Mucosa of gallbladder (tissue), 1 donor: ENCODE measurements around the gene FOXK1. TPM values are rescaled to one million over a fixed set of nuclear protein-coding genes. Genes with fewer than 3 reads are reported as not detected.
A peak's percentile ranks its signal among the peaks of the same experiment; 100 is the strongest.
"Not testable (repeated sequence)": the region's sequence is repeated elsewhere in the genome, so short reads cannot be mapped to it uniquely, and the experiment has no call there.

Experiments used
- DNase-seq: peaks from one replicate; pipeline ENCODE4 v3.0.0-alpha.2; 2020; ENCODE audit warnings: low spot score
- total RNA-seq: library from RNA; stranded (reverse); gene quantifications from one replicate; pipeline ENCODE4 v1.2.1, GENCODE V29; 2021
- donor health status: DM: no; HTN: no; CAD: no.

FOXK1 gene
- total RNA-seq, 1 donor from 2014 or later, result 27.0 TPM

DNA sequence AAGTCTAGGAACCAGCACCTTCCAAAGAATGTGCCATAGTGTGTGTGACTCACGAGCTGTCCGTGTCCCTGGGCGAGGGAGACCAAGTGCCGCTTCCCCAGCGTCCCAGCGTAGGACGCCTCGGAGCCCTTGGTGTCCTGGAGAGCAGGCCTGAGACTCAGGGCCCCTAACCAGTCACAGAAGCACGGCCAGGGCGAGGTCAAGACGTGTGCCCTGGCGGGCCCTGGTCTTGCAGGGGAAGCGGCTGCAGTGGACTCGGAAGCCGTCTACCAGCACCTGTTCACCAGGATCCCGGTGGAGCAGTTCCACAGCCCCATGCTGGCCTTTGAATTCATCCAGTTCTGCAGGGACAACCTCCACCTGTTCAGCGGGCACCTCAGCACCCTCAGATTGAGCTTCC, 103.9 kb downstream of the FOXK1 start:
- DNase-seq, result no peak

DNA sequence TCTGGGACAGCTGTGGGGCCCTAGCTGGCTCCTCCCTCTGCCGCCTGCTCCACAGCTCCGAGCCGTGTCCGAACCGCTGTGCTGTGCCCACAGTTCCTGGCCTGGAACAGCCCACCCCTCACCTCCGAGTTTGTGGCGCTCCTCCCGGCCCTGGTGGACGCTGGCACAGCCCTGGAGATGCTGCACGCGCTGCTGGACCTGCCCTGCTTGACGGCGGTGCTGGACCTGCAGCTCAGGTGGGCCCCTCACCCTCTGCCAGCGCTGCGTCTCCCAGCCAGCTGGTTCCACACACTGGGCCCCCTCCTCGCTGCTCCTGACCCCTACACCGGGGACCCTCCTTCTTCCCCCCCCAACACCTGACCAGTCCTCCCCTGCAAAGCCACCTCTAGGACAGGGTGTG, 105.4 kb downstream of the FOXK1 start:
- no peak for DNase-seq

DNA sequence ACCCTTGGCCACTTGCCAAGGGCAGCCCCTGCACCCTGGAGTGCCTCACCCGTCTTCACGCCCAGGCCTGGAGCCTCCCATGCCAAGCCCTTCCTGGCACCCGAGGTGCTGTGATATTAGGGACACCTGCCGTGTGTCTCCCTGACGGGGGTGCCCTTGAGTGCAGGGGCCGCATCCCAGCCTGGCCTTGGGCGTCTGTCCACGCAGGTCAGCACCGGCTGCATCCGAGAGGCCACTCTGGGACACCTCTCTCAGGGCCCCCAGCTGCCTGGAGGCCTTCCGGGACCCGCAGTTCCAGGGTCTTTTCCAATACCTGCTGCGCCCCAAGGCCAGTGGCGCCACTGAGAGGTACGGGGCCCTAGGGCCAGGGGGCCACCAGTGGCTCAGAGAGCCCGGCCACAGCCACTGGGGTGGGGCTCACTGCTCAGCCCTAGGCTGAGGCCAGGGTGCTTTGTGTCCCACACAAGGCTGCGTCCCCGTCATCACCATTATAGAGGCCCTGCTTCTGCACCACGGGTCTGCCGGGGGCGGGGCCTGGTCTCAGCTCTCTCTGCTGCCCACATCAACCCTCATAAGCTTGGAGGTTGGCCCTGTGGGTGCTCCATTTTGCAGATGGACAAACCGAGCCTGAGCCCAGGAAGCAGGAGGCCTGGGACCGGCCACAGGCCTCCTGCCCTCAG, 106.0 kb downstream of the FOXK1 start:
- no peak for DNase-seq

DNA sequence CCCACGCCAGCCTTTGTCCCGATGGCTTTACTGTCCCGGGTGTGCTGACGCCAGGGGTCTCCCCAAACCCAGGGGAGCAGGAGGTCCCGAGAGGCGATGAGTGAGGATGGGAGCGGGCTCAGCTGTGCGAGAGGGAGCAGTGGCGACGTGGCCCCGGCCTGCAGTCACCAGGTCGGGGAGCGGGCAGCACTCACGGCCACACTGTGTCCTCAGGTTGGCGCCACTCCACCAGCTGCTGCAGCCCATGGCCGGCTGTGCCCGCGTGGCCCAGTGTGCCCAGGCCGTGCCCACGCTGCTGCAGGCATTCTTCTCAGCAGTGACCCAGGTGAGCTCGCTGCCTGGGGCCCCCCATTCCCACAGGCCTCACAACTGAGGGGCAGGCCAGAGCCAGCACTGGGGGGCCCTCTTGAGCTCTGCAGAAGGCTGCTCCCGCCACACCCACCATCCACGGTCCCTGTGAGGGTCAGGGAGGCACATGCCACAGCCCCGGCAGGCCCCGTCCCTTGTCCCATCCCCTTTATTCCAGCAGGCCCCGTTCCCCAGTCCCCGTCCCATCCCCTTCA, 106.6 kb downstream of the FOXK1 start:
- no peak for DNase-seq

DNA sequence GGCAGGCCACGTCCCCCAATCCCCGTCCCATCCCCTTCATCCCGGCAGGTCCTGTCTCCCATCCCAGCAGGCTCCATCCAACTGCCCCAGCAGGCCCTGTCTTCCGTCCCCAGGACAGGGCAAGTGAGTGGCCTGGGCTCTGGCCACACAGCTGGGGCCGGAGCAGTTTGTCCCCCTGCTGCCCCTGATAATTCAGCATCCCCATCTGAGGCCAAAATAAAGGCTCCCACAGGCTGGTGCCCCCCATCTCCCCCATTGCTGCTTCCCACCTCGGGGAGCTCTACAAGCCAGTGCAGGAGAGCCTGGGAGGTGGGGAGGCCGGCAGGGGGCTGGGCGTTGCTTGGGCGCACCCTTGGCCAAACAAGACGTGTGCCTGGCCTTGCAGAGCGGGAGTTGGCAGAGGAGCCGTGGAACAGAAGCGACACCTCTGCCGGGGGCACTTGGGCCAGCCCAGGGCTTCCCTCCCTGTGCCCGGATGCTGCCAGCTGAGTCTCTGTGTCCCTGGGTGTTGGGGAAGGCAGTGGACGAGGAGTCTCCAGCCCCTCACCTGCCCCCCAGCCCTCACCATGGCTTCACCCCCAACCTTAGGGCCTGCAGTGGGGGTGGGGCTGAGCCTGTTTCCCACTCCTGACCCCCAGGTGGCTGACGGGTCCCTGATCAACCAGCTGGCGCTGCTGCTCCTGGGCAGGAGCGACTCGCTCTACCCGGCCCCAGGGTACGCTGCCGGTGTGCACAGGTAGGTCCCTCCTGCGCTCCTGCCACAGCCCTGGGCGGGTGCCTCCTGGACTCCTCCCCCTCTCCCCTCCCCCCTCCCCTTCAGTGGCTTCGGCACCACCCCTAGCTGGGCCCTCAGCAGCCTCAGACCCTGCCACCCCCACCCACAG, 107.3 kb downstream of the FOXK1 start:
- no peak for DNase-seq

DNA sequence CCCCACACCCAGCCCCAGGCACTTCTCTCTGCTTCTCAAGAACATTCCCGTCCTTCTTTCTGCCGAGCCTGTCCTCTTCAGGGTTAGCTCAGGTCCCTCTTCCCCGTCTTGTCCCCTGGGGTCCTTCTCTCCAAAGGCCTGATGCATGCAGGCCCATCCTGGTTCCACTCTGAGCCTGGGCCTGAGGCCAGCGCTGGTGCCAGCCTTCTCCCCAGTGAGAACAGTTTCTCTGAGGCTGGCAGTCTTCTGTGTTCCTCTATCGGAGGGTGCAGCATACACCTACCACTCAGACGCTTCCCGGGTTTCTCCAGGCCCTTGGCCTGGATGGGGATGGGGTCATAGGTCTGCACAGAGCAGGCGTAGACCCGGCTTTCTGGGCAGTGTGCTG, 108.0 kb downstream of the FOXK1 start:
- no peak for DNase-seq

DNA sequence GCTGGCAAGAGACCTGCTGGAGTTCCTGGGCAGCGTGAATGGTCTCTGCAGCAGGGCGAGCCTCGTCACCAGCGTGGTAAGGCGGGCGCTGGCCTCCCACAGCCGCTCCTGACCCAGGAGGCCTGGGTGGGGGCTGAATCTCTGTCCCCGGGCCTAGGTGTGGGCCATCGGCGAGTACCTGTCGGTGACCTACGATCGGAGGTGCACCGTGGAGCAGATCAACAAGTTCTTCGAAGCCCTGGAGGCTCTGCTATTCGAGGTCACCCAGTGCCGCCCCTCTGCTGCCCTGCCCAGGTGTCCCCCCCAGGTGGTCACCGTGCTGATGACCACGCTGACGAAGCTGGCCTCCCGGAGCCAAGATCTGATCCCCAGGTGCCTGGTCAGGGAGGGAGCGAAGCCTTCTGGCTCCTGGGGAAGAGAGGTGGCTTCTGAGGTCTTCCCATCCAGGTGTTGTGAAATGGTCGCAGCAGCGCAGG, 108.5 kb downstream of the FOXK1 start:
- no peak for DNase-seq

DNA sequence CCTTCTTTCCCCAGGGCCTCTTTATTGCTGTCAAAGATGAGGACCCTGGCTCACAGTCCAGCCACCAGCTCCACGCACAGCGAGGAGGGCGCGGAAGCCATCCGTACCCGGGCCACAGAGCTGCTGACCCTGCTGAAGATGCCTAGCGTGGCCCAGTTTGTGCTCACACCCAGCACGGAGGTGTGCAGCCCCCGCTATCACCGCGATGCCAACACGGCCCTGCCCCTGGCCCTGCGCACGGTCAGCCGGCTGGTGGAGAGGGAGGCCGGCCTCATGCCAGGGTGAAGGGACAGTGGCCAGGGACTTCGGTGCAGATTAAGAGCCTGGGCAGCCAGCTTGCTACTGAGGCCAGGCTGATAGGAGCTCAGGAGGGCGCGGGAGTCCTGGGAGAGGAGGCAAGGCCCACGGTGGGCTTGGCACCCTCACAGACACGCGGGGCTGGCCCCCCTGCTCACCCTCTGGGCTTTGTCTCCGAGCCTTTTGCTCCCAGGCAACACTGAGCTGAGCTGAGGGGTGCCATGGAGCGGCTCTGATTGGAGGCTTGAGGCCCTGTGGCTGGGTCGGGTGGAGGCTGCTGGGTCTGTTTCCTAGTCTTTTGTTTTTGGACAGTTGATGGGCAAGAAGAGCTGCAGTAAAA, 109.1 kb downstream of the FOXK1 start:
- no peak for DNase-seq

DNA sequence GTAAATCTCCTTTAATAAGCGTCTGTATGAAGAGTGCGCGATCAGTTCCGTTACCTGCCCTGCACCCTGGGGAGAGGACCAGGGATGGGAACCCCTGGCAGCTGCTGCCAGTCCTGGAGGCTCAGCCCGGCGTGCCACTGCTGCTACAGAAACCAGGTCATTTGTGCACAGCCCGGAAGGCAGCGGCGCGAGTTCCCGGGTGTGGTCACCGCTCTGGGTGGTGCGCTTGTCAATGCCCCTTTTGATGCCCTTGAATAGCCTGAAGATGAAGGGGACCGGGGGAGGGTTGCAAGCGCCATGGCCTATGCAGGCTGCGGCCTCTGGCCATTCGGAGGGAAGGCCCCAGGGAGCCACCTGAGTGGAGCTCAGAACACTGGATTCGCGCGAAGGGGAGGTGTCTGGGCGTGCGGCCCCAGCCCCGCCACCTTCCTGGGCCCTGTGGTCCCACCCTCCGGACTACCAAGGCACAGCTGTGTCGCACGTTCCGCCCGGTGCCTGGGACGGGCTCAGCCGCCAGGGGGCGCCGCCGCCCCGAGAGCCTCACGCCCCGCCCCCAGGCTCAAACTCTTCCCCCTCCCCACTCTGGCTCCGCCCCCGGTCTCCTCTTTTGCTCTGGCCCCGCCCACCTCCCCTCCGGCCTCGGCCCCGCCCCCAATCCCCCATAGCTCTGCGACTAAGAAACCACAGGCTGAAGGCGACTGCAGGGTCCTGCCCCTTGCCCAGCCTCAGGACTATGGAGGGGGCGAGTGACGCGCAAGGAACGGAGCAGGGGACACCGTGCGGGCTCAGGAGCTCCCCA, 109.8 kb downstream of the FOXK1 start:
- DNase-seq, result peak; percentile 75

DNA sequence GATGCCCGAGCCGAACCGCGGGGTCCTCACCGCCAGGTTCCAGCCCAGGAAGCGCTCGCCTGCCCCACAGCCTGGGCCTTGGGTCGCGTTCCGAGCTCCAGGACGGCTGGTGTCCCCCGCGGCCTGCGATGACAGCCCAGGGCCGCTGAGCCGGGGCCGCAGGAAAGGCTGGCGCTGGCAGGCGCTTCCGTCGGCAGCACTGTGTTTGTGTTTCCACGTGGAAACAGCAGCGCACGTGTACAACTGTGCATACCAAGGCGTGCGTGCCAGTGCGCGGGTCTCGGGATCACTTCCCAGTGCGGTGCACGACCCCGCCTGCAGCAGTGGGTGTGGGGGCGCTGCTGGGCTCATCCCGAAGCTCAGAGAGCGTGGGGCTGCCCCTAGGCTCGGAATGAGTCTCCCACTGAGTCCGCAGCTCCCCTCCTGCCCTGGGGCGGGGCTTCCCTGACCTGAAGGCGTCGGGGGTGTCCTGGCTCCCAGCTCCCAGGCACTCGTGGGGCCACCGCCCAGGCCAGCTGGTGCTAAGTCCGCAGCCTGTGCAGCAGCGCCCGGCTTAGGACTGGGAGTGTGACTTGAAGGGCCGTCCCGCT, 110.5 kb downstream of the FOXK1 start:
- no peak for DNase-seq

DNA sequence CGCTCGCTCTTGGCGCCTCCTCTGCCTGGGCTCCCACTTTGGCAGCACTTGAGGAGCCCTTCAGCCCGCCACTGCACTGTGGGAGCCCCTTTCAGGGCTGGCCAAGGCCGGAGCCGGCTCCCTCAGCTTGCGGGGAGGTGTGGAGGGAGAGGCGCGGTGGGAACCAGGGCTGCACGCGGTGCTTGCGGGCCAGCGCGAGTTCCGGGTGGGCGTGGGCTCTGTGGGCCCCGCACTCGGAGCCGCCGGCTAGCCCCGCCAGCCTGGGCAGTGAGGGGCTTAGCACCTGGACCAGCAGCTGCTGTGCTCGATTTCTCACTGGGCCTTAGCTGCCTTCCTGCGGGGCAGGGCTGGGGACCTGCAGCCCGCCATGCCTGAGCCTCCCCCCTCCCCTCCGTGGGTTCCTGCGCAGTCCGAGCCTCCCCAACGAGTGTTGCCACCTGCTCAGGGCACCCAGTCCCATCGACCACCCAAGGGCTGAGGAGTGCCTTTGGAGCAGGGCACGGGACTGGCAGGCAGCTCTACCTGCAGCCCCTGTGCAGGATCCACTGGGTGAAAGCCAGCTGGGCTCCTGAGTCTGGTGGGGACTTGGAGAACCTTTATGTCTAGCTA, 111.4 kb downstream of the FOXK1 start:
- not testable (repeated sequence) for DNase-seq

DNA sequence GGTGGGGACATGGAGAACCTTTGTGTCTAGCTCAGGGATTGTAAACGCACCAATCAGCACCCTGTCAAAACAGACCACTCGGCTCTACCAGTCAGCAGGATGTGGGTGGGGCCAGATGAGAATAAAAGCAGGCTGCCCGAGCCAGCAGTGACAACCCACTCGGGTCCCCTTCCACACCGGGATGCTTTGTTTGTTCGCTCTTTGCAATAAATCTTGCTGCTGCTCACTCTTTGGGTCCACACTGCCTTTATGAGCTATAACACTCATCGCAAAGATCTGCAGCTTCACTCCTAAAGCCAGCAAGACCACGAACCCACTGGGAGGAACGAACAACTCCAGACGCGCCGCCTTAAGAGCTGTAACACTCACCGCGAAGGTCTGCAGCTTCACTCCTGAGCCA, 112.1 kb downstream of the FOXK1 start:
- not testable (repeated sequence) for DNase-seq

DNA sequence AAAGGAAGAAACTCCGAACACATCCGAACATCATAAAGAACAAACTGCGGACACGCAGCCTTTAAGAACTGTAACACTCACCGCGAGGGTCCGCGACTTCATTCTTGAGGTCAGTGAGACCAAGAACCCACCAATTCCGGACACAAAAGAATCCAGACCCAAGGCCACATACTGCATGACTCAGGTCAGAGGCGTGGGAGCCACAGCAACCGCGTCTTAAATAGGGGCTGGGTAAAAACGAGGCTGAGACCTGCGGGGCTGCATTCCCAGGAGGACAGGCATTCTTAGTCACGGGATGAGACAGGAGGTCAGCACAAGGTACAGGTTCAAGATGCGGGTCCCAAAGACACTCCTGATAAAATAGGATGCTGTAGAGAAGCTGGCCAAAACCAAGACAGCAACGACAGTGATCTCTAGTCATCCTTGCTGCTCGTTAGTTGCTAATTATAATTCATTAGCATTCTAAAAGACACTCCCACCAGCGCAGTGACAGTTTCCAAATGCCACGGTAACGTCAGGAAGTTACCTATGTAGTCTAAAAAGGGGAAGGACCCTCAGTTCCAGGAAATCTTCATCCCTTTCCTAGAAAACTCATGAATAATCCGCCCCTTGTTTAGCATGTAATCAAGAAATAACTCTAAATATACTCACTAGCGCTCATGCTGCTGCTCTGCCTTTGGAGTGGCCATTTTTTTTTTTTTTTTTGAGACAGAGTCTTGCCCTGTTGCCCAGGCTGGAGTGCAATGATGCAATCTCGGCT, 112.7 kb downstream of the FOXK1 start:
- no peak for DNase-seq

DNA sequence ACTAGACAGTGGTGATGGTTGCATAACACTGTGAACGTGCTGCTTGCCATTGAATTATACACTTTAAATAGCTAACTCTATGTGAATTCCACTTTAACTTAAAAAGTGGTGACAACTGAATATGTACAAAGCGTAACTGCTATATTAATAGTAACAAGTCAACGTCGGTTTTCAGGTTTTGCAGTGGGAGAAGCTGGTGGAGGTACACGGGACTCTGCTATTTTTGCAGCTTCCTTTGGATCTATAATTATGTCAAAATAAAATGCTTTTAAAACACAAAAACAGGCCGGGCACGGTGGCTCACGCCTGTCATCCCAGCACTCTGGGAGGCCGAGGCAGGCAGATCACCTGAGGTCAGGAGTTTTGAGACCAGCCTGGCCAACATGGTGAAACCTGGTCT, 114.4 kb downstream of the FOXK1 start:
- DNase-seq, result no peak

DNA sequence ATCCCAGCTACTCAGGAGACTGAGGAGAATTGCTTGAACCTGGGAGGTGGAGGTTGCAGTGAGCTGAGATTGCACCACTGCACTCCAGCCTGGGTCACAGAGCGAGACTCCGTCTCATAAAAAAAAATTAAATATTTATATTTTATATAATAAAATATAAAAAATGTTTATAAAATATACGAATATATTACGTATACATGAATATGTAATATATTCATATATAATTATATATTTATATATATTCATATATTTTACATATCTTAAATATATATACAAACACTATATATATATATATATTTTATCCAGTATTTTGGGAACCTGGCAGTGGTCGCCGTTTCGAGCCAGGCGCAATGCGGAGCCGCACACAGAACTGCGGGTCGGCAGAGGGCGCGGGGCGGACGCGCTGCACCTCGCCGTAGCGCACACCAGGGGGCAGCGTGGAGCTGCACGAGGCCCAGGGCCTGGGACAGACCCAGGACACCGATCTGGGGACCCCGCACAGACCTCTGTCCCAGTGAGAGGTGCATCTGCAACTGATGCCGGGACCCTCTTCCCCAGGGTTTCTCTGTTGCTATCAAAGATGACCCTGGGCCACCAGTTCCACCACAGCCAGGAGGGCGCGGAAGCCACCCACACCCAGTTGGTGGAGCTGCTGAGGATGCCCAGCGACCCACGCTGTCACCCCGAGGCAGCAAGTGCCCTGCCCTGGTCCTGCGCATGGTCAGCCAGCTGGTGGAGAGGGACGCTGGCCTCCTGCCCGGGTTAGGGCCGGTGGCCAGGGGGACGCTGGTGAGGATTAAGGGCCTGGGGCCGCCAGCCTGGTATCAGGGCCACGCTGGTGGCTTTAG, 116.0 kb downstream of the FOXK1 start:
- DNase-seq, result peak; percentile 28

DNA sequence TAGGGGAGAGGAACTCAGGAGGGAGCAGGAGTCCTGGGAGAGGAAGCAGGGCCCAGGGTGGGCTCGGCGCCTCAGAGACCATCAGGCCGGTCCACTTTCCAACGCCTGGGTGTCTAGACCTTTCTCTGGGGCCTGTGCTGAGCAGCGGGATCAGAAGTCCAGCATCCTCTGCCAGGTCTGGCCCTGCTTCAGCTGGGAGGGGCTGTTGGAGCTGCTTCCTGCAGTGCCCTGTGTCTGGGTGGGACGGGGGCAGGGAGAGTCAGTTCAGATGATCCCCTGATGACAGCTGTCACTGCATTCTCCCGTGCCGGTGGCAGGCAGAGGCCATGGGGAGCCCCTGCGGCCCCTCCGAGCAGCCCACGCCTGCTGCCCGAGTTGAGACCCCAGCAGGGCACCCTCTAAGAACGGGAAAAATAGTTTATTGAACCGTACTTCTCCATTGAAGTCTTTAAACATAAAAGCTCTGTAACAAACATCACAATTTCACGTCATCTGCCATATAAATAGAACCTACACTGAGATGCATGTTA, 116.7 kb downstream of the FOXK1 start:
- no peak for DNase-seq

DNA sequence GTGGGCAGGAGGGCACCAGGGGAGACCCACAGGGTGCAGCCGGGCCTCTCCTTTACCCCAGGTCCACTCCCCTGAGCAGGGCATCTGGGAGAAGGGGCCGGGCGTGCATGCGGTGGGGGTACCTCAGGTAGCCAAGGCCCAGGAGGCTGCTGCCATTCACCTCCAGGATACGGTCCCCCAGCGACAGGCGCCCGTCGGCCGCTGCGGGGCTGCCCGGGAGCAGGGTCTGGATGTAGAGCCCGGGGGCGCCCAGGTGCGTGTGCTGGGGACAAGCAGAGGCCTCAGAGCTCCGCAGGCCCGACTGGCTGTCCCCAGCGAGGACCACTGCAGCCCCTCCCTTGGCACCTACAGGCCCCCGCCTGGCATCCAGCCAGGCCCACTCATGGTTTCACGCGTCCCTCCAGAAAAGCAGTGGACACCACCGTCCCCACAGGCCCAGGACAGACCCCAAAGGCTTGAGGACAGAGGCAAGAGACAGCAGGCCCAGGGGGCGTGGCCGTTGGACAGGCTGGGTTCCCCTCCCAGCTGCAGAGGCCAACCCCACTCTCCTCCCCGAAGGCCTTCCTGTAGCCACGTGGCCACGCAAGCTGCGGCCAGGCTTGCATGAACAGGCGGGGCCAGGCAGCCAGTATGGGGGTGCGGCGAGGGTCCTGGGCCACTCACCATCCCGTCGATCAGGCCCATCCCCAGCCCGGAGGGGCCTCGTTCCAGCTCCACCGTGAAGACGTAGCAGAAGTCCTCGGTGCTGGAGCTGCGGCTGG, 117.6 kb downstream of the FOXK1 start:
- no peak for DNase-seq

DNA sequence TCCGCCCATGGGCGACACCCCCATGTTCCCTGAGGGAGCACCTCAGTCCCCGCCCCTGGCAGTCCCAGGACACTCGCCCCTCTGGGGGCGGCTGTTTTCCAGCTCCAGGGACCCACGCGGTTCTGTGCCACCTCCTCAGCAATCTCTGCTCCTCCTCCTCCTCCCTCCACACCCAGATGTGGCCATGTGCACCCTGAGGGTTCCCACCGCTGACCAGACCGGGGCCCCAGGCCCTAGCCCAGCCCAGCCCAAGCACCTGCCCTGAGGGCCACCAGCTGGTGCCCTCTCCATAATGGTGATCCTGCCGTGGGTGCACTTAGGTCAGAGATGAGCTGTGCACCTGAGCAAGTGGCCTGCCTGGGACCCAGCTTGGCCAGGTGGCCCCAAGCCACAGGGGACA, 118.4 kb downstream of the FOXK1 start:
- DNase-seq, result no peak
